Subcutaneous abdominal adipose tissue (tissue), 5 donors: Measurements from ENCODE around the gene SLAIN1.

Source experiments
- H3K27ac ChIP-seq: one replicate; pipeline ENCODE4 v1.7.0; 2013; ENCODE audit warnings: low read depth, mild to moderate bottlenecking, inconsistent platforms, low read length, moderate library complexity
- H3K27me3 ChIP-seq, 5 donors: one replicate each; pipeline ENCODE4 v1.7.0; 2013; ENCODE audit warnings: low read length in 5 of 5, inconsistent platforms in 1 of 5; ENCODE audit not compliant: control insufficient read depth in 5 of 5, insufficient read depth in 4 of 5
- H3K36me3 ChIP-seq, 5 donors: one replicate each; pipeline ENCODE4 v1.7.0; 2013; ENCODE audit warnings: low read length in 5 of 5; ENCODE audit not compliant: control insufficient read depth in 5 of 5, insufficient read depth in 5 of 5
- H3K4me1 ChIP-seq, 5 donors: one replicate each; pipeline ENCODE4 v1.7.0; 2013; ENCODE audit warnings: low read length in 5 of 5, mild to moderate bottlenecking in 3 of 5, moderate library complexity in 1 of 5; ENCODE audit not compliant: control insufficient read depth in 5 of 5, insufficient read depth in 5 of 5
- H3K4me3 ChIP-seq, 5 donors: one replicate each; pipeline ENCODE4 v1.7.0; 2013; ENCODE audit warnings: low read length in 5 of 5, low read depth in 1 of 5
- H3K9ac ChIP-seq, 5 donors: one replicate each; pipeline ENCODE4 v1.7.0; 2013; ENCODE audit warnings: low read length in 5 of 5, mild to moderate bottlenecking in 4 of 5, moderate library complexity in 3 of 5
- H3K9me3 ChIP-seq, 5 donors: one replicate each; pipeline ENCODE4 v1.7.0; 2013; ENCODE audit warnings: low read length in 5 of 5; ENCODE audit not compliant: control insufficient read depth in 5 of 5
- donor health status: healthy.
- donor health status: healthy.
- donor health status: healthy.
- donor health status: healthy.
- donor health status: healthy.

Gene SLAIN1

DNA sequence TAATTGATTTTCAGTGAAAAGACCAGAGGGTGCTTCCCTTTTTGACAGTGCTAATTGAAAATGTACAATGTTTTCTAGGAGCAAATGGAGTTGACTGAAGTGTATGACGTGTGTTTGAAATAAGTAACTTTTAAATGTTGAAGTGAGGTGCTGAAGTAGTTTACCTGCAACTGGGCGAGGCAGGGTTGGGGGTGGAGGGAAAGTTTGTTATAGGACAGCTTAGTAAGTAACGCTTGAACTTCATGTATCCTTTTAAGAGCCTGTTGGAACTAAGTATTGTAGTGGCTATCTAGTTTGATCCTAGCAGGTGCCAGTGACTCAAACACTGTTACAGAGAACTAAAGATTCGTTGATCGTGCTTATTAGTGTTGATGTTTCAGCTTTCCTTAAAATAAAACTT, 5.9 kb downstream of the SLAIN1 start:
- peaks cover 0 to 10% (median 9%) of the 10 kb centered on the region in 5 donors for H3K4me1 ChIP-seq
- no peak overlapping the region for H3K4me3 ChIP-seq
- H3K9ac ChIP-seq: no peak overlapping the region
- H3K9me3 ChIP-seq: no peaks in the 10 kb centered on the region
- no peak overlapping the region for H3K27ac ChIP-seq
- no peaks in the 10 kb centered on the region for H3K36me3 ChIP-seq
- no peaks in the 10 kb centered on the region for H3K27me3 ChIP-seq

DNA sequence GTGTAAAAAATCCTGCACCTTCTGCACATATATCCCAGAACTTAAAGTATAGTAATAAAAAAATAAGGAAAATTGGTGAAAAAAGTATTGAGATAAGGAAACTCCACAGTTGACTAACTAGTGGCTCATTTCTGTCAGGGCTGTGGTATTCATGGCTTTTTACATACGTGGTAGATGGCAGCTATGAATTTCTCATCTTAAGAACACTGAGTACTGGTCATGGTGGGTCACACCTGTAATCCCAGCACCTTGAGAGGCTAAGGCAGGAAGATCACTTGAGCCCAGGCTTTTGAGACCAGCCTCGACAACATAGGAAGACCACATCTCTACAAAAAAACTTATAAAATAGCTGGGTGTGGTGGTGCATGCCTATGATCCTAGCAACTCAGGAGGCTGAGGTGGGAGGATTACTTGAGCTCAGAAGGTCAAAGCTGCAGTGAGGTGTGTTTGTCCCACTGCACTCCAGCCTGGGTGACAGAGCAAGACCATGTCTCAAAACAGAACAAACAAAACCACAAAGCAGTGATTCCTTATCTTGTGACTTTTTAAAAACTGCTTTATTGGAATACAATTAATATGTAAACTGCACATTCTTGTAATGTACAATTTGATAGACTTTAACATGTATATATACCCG, 16.8 kb downstream of the SLAIN1 start:
- Histone ChIP-seq H3K9me3 (no peaks in the 10 kb centered on the region), H3K9ac (no peak overlapping the region), H3K27ac (no peak overlapping the region)

DNA sequence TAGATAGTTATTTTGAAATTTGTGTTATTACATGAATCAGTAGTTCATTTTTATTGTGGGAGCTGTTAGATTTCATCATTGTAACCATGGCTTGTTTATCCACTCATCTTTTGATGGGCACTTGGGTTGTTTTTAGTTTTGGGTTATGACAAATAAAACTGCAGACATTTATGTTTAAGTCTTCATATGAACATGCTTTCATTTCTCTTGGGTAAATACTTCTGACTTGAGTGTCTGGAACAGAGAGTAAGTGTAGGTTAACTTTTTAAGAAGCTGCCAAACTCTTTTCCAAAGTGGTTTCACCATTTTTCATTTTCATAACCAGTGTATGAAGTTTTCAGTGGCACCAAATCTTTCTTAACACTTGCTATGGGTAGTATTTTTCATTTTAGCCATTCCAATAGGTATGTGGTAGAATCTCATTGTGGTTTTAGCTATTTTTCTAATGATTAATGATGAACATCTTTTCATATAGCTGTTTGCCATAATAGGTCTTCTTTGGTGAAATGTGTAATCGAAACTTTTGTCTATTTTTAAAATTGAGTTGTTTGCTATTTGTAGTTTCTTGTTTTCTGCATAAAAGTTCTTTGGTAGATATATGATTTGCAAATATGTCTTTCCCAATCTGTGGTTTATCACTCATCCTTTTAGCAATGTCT, 17.9 kb downstream of the SLAIN1 start:
- Histone ChIP-seq H3K9me3 (no peaks in the 10 kb centered on the region), H3K27me3 (no peaks in the 10 kb centered on the region), H3K4me1 (no peaks in the 10 kb centered on the region), H3K27ac (no peak overlapping the region), H3K9ac (no peak overlapping the region), H3K36me3 (no peaks in the 10 kb centered on the region), H3K4me3 (no peak overlapping the region)

More for the DNA sequence above, 16.8 kb downstream of the SLAIN1 start:
- Histone ChIP-seq H3K36me3 (no peaks in the 10 kb centered on the region), H3K4me3 (no peak overlapping the region), H3K27me3 (no peaks in the 10 kb centered on the region), H3K4me1 (no peaks in the 10 kb centered on the region)

DNA sequence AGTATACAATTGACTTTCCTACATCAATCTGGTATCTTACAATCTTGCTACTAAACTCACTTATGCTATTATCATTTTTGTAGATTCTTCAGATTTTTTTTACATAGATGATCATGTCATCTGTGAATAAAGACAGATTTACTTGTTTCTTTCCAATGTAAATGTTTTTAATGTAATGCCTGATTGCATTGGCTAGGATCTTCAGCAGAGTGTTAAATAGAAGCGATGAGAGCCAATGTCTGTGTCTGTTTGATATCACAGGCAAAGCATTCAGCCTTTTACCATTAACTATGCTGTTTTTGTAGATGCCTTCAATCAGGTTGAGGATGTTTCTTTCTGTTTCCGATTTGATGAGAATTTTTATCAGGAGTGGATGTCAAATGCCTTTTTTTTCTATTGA, 19.2 kb downstream of the SLAIN1 start:
- Histone ChIP-seq H3K36me3 (no peaks in the 10 kb centered on the region), H3K9ac (no peak overlapping the region), H3K27ac (no peak overlapping the region), H3K4me3 (no peak overlapping the region), H3K27me3 (no peaks in the 10 kb centered on the region), H3K9me3 (no peaks in the 10 kb centered on the region), H3K4me1 (no peaks in the 10 kb centered on the region)

DNA sequence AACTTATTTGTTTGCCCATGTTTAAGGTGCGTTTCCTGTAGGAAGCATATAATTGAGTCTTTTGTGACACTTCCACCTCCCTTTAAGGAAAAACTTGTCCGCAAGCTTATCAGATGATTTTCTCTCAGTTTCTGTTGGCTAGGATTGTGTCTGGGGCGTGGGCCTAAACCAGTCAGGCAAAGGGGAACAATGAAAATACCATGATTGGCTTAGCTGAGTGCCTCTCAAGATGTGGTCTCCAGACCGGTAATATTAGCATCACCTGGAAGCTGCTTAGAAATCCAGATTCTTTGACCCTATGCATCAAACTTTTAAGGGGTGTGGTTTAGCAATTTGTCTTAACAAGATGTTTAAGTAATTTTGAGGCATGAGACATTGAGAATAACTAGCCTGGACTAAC, 20.0 kb downstream of the SLAIN1 start:
- H3K4me3 ChIP-seq: no peak overlapping the region
- no peaks in the 10 kb centered on the region for H3K4me1 ChIP-seq
- no peak overlapping the region for H3K9ac ChIP-seq
- no peaks in the 10 kb centered on the region for H3K9me3 ChIP-seq
- no peaks in the 10 kb centered on the region for H3K36me3 ChIP-seq
- no peaks in the 10 kb centered on the region for H3K27me3 ChIP-seq
- no peak overlapping the region for H3K27ac ChIP-seq

DNA sequence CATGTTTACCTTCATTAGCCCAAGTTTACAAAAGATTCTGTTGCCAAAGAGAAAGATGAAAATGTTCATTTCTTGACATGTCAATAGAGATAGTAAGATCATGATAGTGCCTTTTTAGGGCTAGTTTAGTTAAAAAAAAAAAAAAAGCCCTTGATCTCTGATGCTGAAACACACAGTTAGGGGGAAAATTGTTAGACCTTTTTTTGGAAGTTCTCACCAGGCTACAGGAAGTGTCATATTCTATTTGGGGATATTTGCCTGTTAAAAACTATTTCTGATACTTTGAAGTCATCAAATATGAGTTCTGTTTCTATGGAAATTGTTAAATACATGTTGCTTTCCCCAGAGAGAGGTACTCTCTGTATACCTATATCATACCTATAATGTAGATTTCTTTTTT, 21.6 kb downstream of the SLAIN1 start:
- Histone ChIP-seq H3K36me3 (no peaks in the 10 kb centered on the region), H3K27ac (no peak overlapping the region), H3K9me3 (no peaks in the 10 kb centered on the region), H3K9ac (no peak overlapping the region), H3K27me3 (no peaks in the 10 kb centered on the region), H3K4me1 (no peaks in the 10 kb centered on the region), H3K4me3 (no peak overlapping the region)

DNA sequence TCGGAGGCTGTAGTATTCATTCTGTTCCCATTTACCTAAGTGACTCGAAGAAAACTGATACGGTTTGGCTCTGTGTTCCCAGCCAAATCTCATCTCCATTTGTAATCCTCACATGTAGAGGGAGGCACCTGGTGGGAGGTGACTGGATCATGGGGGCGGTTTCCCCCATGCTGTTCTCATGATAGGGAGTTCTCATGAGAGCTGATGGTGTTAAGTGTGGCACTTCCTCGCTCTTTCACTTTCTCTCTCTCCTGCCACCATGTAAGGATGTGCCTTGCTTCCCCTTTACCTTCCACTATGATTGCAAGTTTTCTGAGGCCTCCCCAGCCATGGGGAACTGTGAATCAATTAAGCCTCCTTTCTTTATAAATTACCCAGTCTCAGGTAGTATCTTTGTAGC, 23.5 kb downstream of the SLAIN1 start:
- Histone ChIP-seq H3K27ac (no peak overlapping the region), H3K9me3 (no peaks in the 10 kb centered on the region), H3K9ac (no peak overlapping the region), H3K4me1 (no peaks in the 10 kb centered on the region), H3K36me3 (no peaks in the 10 kb centered on the region), H3K4me3 (no peak overlapping the region), H3K27me3 (no peaks in the 10 kb centered on the region)

DNA sequence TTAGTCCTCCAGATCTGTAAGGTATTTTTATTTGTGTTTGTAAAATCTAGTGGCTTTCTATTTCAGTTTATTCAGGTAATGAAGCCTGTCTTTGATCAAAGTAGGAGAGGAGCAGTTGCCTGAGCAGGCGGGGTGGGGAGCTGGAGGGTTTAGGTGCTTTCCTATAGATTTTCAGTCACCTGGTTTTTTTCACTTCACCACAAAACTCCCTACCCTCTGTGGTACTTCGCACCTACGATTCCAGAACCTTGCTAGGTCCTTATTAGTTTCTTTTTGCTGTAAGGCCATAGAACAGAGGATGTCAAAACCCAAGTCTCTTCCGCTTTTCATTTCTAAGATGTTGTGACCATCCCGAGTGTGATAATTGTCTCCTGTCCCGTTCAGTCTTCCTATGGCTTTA, 26.6 kb downstream of the SLAIN1 start:
- Histone ChIP-seq H3K27me3 (no peaks in the 10 kb centered on the region), H3K4me3 (no peak overlapping the region), H3K4me1 (no peaks in the 10 kb centered on the region), H3K9ac (no peak overlapping the region), H3K9me3 (no peaks in the 10 kb centered on the region), H3K27ac (no peak overlapping the region), H3K36me3 (no peaks in the 10 kb centered on the region)

DNA sequence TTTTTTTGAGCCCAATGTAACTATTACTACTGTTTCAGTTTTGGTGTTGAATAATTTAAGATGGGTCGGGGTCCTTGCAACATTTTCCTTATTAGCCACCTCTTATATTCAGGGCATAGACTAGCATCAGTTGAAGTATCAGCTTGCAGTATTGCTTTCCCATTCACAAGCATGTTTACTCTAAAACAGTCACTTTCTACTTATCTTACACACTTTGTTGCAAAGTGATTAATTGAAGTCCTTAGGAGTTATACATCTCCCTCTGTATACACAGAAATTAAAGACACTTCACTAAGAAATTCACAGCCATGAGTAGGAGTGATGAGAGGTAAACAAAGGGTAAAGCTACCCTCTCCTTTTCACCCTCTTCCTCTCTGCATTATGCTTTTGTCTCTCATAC, 27.6 kb downstream of the SLAIN1 start:
- Histone ChIP-seq H3K9ac (no peak overlapping the region), H3K4me1 (no peaks in the 10 kb centered on the region), H3K4me3 (no peak overlapping the region), H3K36me3 (no peaks in the 10 kb centered on the region), H3K27ac (no peak overlapping the region), H3K9me3 (no peaks in the 10 kb centered on the region), H3K27me3 (no peaks in the 10 kb centered on the region)

DNA sequence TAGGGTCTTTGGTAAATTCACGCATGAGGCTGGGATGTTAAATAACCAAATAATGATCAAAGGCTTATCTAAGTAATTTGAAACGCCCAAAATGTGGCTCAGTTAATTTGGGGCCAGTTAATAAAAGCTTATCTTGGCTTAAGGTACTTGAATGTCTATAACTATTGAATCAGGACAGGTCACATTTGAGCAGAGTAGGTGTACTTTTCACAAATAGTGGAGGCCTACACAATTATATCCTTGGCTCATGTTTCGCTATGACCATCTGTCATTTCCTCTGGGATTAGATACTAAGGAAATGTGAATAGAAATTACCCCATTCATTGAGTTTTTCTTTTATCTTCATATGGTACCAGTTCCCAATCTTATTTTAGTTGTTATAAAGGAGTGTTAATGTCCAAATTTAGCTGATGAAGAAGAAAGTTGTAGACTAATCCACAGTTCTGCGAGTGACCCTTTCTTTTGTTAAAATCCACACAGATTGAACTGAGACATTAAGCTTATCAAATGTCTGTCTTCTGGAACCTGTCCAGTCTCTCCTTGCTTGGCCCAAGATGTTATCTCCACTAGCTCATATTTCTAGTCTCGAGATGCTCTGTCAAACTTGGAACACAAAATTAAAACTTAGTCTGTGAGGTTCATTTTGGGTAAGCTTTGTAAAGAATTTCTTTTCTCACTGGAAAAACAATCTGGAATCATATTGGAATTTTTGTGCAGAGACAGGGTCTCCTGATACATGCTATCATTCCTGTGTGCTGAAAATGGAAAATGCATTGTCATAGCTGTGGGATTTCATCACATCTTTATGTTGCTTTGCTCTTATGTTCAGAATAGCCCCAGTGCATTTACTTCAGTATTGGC, 31.0 kb downstream of the SLAIN1 start:
- no peaks in the 10 kb centered on the region for H3K36me3 ChIP-seq
- no peaks in the 10 kb centered on the region for H3K4me1 ChIP-seq
- no peak overlapping the region for H3K4me3 ChIP-seq
- no peaks in the 10 kb centered on the region for H3K9me3 ChIP-seq
- H3K27ac ChIP-seq: no peak overlapping the region
- H3K9ac ChIP-seq: no peak overlapping the region
- no peaks in the 10 kb centered on the region for H3K27me3 ChIP-seq
